HEK293T (cell line): ENCODE measurements around the gene NCOA5.

Experiments used
- ARNT ChIP-seq: fragments of 450-650 bp; IDR thresholded peaks from 2 replicates; pipeline ENCODE4 v1.6.1; 2017; ENCODE audit warnings: mild to moderate bottlenecking
- BHLHE40 ChIP-seq: fragments of 450-650 bp; IDR thresholded peaks from 2 replicates; pipeline ENCODE4 v1.6.1; 2016; ENCODE audit warnings: mild to moderate bottlenecking, moderate library complexity, borderline replicate concordance
- CTBP1 ChIP-seq: fragments of 450-650 bp; IDR thresholded peaks from 2 replicates; pipeline ENCODE4 v1.6.1; 2016; ENCODE audit warnings: borderline replicate concordance
- FOXK2 ChIP-seq: fragments of 450-650 bp; IDR thresholded peaks from 2 replicates; pipeline ENCODE4 v1.6.1; 2016; ENCODE audit warnings: mild to moderate bottlenecking
- FOXM1 ChIP-seq: fragments of 450-650 bp; IDR thresholded peaks from 2 replicates; pipeline ENCODE4 v1.6.1; 2017; ENCODE audit warnings: mild to moderate bottlenecking, borderline replicate concordance
- HDGF ChIP-seq: fragments of 450-650 bp; IDR thresholded peaks from 2 replicates; pipeline ENCODE4 v1.6.1; 2017; ENCODE audit warnings: antibody characterized with exemption, borderline replicate concordance
- L3MBTL2 ChIP-seq: fragments of 450-650 bp; conservative IDR thresholded peaks from 2 replicates; pipeline ENCODE4 v1.6.1; 2016; ENCODE audit warnings: mild to moderate bottlenecking
- LEF1 ChIP-seq: fragments of 450-650 bp; IDR thresholded peaks from 2 replicates; pipeline ENCODE4 v1.6.1; 2017; ENCODE audit warnings: mild to moderate bottlenecking, borderline replicate concordance
- NFRKB ChIP-seq: fragments of 450-650 bp; IDR thresholded peaks from 2 replicates; pipeline ENCODE4 v1.6.1; 2016; ENCODE audit warnings: mild to moderate bottlenecking, moderate library complexity
- PKNOX1 ChIP-seq: fragments of 450-650 bp; IDR thresholded peaks from 2 replicates; pipeline ENCODE4 v1.6.1; 2016
- SP1 ChIP-seq: fragments of 450-650 bp; IDR thresholded peaks from 2 replicates; pipeline ENCODE4 v1.6.1; 2017

DNA sequence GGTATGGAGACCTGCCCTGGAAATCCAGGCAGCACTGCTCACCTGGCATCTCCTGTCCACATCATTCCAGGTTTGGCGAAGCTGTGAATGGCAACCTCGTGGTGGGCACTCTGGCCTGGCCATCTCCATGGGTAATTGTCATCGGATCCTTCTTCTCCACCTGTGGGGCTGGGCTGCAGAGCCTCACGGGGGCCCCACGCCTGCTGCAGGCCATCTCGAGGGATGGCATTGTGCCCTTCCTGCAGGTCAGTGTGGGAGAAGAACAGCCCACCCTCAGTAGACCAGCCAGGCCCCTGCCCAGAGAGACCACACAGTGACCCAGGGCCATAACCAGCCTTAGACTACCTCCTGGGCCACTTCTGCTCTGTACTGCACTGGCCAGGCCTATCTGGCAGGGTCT is 44.9 kb downstream of the NCOA5 start:
- TF ChIP-seq L3MBTL2 (no peak), SP1 (no peak), CTBP1 (no peak), FOXK2 (no peak), NFRKB (no peak), FOXM1 (no peak), HDGF (no peak), BHLHE40 (no peak), ARNT (no peak), PKNOX1 (no peak), LEF1 (no peak)
